ENCODE data around the gene MYO7A.

- TF ChIP-seq CTCF (IDR thresholded peaks at IDR 0.05; ENCODE audit: poor library complexity) (no peak), EZH2 (IDR thresholded peaks at IDR 0.05; ENCODE audit: borderline replicate concordance) (no peak)
Observed at GRCh38 chr11:77191429-77191822, 63.4 kb downstream of the MYO7A start.

Measured in hepatocyte (in vitro differentiated cells).